SK-N-SH (cell line): ENCODE data around the gene DCDC1. TPM values are rescaled to one million over a fixed set of nuclear protein-coding genes. Genes with fewer than 3 reads are reported as not detected.

Experiments used
- CTCF ChIA-PET: fragments of 300-600, 350-600 bp; formaldehyde crosslinking; extraction: SDS; loops from one replicate; lab custom pipeline; 2021; lab: Yijun Ruan, JAX
- POLR2A ChIA-PET: fragments of 350-600 bp; sonication (Branson Sonifier 250); formaldehyde crosslinking; extraction: SDS; loops from one replicate; lab custom pipeline; 2020; ENCODE audit warnings: antibody characterized with exemption, inconsistent platforms; lab: Yijun Ruan, JAX
- DNase-seq: peaks from one replicate; pipeline ENCODE4 v3.0.0; 2012
- H2AFZ ChIP-seq: fragments of 200-600 bp; sonication (generic); 2 replicates; pipeline ENCODE4 v1.8.1; 2016; ENCODE audit warnings: antibody characterized with exemption, mild to moderate bottlenecking, low read depth
- H3F3A ChIP-seq: fragments of 200-600 bp; sonication (generic); replicated peaks from 2 replicates; pipeline ENCODE3; 2016; ENCODE audit warnings: antibody characterized with exemption, mild to moderate bottlenecking; ENCODE audit not compliant: insufficient read depth
- H3K27ac ChIP-seq, 2 experiments: fragments of 200-500 bp in 1 of 2; fragments of 200-600 bp in 1 of 2; sonication (Bioruptor generic) in 1 of 2; sonication (generic), shearing (Covaris generic) in 1 of 2; 2 replicates each; pipeline versions ENCODE4 v1.5.1 to v1.6.1; 2014 to 2016; ENCODE audit warnings: low read depth in 2 of 2, inconsistent platforms in 1 of 2, low read length in 1 of 2, mild to moderate bottlenecking in 1 of 2, mixed read lengths in 1 of 2
- H3K27me3 ChIP-seq: fragments of 200-600 bp; sonication (generic), shearing (Covaris generic); 2 replicates; pipeline ENCODE4 v1.6.1; 2016; ENCODE audit warnings: mixed run types; ENCODE audit not compliant: insufficient read depth
- H3K36me3 ChIP-seq, 2 experiments: fragments of 200-500 bp in 1 of 2; fragments of 200-600 bp in 1 of 2; sonication (Bioruptor generic) in 1 of 2; sonication (generic) in 1 of 2; replicated peaks in 1 of 2; 2 replicates each; pipeline versions ENCODE3 to v1.5.1; 2014 to 2016; ENCODE audit warnings: low read length in 1 of 2, mild to moderate bottlenecking in 1 of 2; ENCODE audit not compliant: insufficient read depth in 2 of 2, control insufficient read depth in 1 of 2
- H3K4me1 ChIP-seq, 2 experiments: fragments of 200-500 bp in 1 of 2; fragments of 200-600 bp in 1 of 2; sonication (Bioruptor generic) in 1 of 2; sonication (generic), shearing (Covaris generic) in 1 of 2; 2 replicates each; pipeline versions ENCODE4 v1.5.1 to v1.6.1; 2014 to 2016; ENCODE audit warnings: low read depth in 1 of 2, low read length in 1 of 2, mixed run types in 1 of 2; ENCODE audit not compliant: insufficient read depth in 2 of 2, control insufficient read depth in 1 of 2
- H3K4me2 ChIP-seq: fragments of 200-600 bp; sonication (generic), shearing (Covaris generic); 2 replicates; pipeline ENCODE4 v1.6.1; 2017; ENCODE audit warnings: mixed run types
- H3K4me3 ChIP-seq, 2 experiments: fragments of 200-500 bp in 1 of 2; fragments of 200-600 bp in 1 of 2; sonication (Bioruptor generic) in 1 of 2; sonication (generic), shearing (Covaris generic) in 1 of 2; 2 replicates each; pipeline versions ENCODE4 v1.5.1 to v1.8.1; 2014 to 2016; ENCODE audit warnings: low read depth in 2 of 2, inconsistent platforms in 1 of 2, low read length in 1 of 2, mild to moderate bottlenecking in 1 of 2, mixed read lengths in 1 of 2, moderate library complexity in 1 of 2
- H3K79me2 ChIP-seq: fragments of 200-600 bp; sonication (generic); 2 replicates; pipeline ENCODE4 v1.8.1; 2017; ENCODE audit warnings: mild to moderate bottlenecking; ENCODE audit not compliant: insufficient read depth
- H3K9ac ChIP-seq: fragments of 200-600 bp; sonication (generic); 2 replicates; pipeline ENCODE4 v1.6.1; 2017; ENCODE audit warnings: mixed run types
- H3K9me2 ChIP-seq: fragments of 200-600 bp; sonication (generic); 2 replicates; pipeline ENCODE4 v1.6.1; 2017; ENCODE audit warnings: mixed run types
- H3K9me3 ChIP-seq: fragments of 200-600 bp; sonication (generic); 2 replicates; pipeline ENCODE4 v1.6.1; 2017; ENCODE audit warnings: mixed run types, mild to moderate bottlenecking, moderate library complexity
- H4K20me1 ChIP-seq: fragments of 200-600 bp; sonication (generic); 2 replicates; pipeline ENCODE4 v1.6.1; 2017; ENCODE audit warnings: mild to moderate bottlenecking, mixed run types; ENCODE audit not compliant: insufficient read depth
- CTCF ChIP-seq: fragments of 200-600 bp; sonication (generic); IDR thresholded peaks from 2 replicates; pipeline ENCODE4 v1.6.1; 2017; ENCODE audit warnings: antibody characterized with exemption, mild to moderate bottlenecking, moderate library complexity
- FOSL2 ChIP-seq: IDR thresholded peaks from 2 replicates; pipeline ENCODE4 v1.4.0; 2012; ENCODE audit warnings: low read depth, mild to moderate bottlenecking, moderate library complexity, borderline replicate concordance
- FOXJ3 ChIP-seq: sonication (generic); formaldehyde crosslinking; IDR thresholded peaks from 2 replicates; pipeline ENCODE4 v1.5.1; 2020; ENCODE audit warnings: mild to moderate bottlenecking, missing genetic modification reagents
- FOXM1 ChIP-seq: IDR thresholded peaks from 2 replicates; pipeline ENCODE4 v1.4.0; 2012; ENCODE audit warnings: low read depth, mild to moderate bottlenecking
- GATA2 ChIP-seq: sonication (generic); formaldehyde crosslinking; IDR thresholded peaks from 2 replicates; pipeline ENCODE4 v1.5.0; 2020; ENCODE audit warnings: mild to moderate bottlenecking, missing genetic modification reagents
- MEF2A ChIP-seq: IDR thresholded peaks from 2 replicates; pipeline ENCODE4 v1.4.0; 2012; ENCODE audit warnings: low read depth, borderline replicate concordance
- NFIC ChIP-seq: IDR thresholded peaks from 2 replicates; pipeline ENCODE4 v1.4.0; 2012; ENCODE audit warnings: borderline replicate concordance
- PBX3 ChIP-seq: IDR thresholded peaks from 2 replicates; pipeline ENCODE4; 2012
- RAD21 ChIP-seq: IDR thresholded peaks from 2 replicates; pipeline ENCODE4 v1.6.1; 2012; ENCODE audit warnings: mild to moderate bottlenecking, low read length
- REST ChIP-seq: IDR thresholded peaks from 2 replicates; pipeline ENCODE4 v1.6.1; 2012; ENCODE audit warnings: mild to moderate bottlenecking, low read depth, low read length, moderate library complexity
- RFX5 ChIP-seq: IDR thresholded peaks from 2 replicates; pipeline ENCODE4 v1.6.1; 2012; ENCODE audit warnings: mild to moderate bottlenecking, improper control_type of control experiment, low read length
- RXRA ChIP-seq: IDR thresholded peaks from 2 replicates; pipeline ENCODE4 v1.4.0; 2012; ENCODE audit warnings: low read depth, mild to moderate bottlenecking, borderline replicate concordance
- SMC3 ChIP-seq: IDR thresholded peaks from 2 replicates; pipeline ENCODE4 v1.6.1; 2012; ENCODE audit warnings: low read depth, low read length, improper control_type of control experiment
- TCF12 ChIP-seq: IDR thresholded peaks from 2 replicates; pipeline ENCODE4 v1.4.0; 2012
- YY1 ChIP-seq: IDR thresholded peaks from 2 replicates; pipeline ENCODE4 v1.4.0; 2012; ENCODE audit warnings: low read depth, mild to moderate bottlenecking
- WGBS: methylation state at CpG from one replicate; pipeline ENCODE4 v1.1.6; 2017; ENCODE audit warnings: low lambda C conversion rate; 5-methylcytosine and 5-hydroxymethylcytosine counted together
- polyA plus RNA-seq, 3 experiments: library from polyadenylated mRNA; depleted of rRNA; stranded (reverse); fragments of >200 nt; gene quantifications; 2 replicates each; pipeline ENCODE4 v1.2.3, GENCODE V29; 2012
- TF ChIP-seq, protein P1 (sequence below): IDR thresholded peaks from 2 replicates; pipeline ENCODE4 v1.4.0; 2012; ENCODE audit warnings: low read depth
- TF ChIP-seq, protein P2 (sequence below): IDR thresholded peaks from 2 replicates; pipeline ENCODE4 v1.4.0; 2012; ENCODE audit warnings: low read depth, borderline replicate concordance

The DCDC1 gene
- polyA plus RNA-seq, 1 of the 3 experiments (the other 2 are of a cell fraction), result 0.12 TPM

GRCh38 chr11:30917859-30918478 lies 451.6 kb downstream of the DCDC1 start:
- Histone ChIP-seq H3K27ac (no peak overlapping the region), H3K9me2 (no peaks in the 10 kb centered on the region), H3F3A (no peaks in the 10 kb centered on the region), H3K79me2 (no peaks in the 10 kb centered on the region), H3K4me1 (peaks cover 0 to 5% of the 10 kb centered on the region in 2 experiments; a peak in 2 of 4 replicates), H3K9ac (no peak overlapping the region), H3K27me3 (no peaks in the 10 kb centered on the region), H2AFZ (no peak overlapping the region), H4K20me1 (no peaks in the 10 kb centered on the region), H3K4me2 (no peak overlapping the region), H3K9me3 (no peaks in the 10 kb centered on the region), H3K36me3 (no peaks in the 10 kb centered on the region), H3K4me3 (no peak overlapping the region)
- TF ChIP-seq MEF2A (no peak), REST (no peak), CTCF (peak; percentile 83), RFX5 (no peak), YY1 (no peak), FOXJ3 (CRISPR knock-in tag) (no peak), SMC3 (peak; percentile 65), RAD21 (peak; percentile 91), RXRA (no peak), TCF12 (no peak), FOXM1 (no peak), NFIC (no peak), FOSL2 (no peak), GATA2 (CRISPR knock-in tag) (no peak), PBX3 (no peak)
- TF ChIP-seq, protein P1, sequence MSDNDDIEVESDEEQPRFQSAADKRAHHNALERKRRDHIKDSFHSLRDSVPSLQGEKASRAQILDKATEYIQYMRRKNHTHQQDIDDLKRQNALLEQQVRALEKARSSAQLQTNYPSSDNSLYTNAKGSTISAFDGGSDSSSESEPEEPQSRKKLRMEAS, result no peak
- TF ChIP-seq, protein P2, sequence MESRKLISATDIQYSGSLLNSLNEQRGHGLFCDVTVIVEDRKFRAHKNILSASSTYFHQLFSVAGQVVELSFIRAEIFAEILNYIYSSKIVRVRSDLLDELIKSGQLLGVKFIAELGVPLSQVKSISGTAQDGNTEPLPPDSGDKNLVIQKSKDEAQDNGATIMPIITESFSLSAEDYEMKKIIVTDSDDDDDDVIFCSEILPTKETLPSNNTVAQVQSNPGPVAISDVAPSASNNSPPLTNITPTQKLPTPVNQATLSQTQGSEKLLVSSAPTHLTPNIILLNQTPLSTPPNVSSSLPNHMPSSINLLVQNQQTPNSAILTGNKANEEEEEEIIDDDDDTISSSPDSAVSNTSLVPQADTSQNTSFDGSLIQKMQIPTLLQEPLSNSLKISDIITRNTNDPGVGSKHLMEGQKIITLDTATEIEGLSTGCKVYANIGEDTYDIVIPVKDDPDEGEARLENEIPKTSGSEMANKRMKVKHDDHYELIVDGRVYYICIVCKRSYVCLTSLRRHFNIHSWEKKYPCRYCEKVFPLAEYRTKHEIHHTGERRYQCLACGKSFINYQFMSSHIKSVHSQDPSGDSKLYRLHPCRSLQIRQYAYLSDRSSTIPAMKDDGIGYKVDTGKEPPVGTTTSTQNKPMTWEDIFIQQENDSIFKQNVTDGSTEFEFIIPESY, result no peak
- peak; percentile 36 for DNase-seq
- ChIA-PET CTCF (interaction anchor here (0.7 to 6.0 kb wide), 21 partner anchors 9 to 791 kb away, joined by 3 to 113 read pairs (median 4); partner anchors contain the start of gene MPPED2), POLR2A (no interaction called here)
- 5% methylated on average over 6 of the region's 6 CpGs for WGBS
